Transverse colon (tissue), 3 donors: ENCODE results near the gene ATP23.

Experiments used
- POLR2A ChIP-seq: fragments of 450-650 bp; IDR thresholded peaks from one replicate; pipeline ENCODE4 v1.6.1; 2016; ENCODE audit warnings: antibody characterized with exemption, mild to moderate bottlenecking, moderate library complexity
- TF ChIP-seq, protein P1 (sequence below), 5 experiments: fragments of 200-600 bp in 3 of 5; fragments of 450-650 bp in 2 of 5; sonication (generic) in 3 of 5; IDR thresholded peaks; 1 replicate in 2 of 5; 2 replicates in 3 of 5; pipeline ENCODE4 v1.5.1; 2016 to 2017; ENCODE audit warnings: antibody characterized with exemption in 5 of 5, inconsistent platforms in 3 of 5, mild to moderate bottlenecking in 2 of 5, moderate library complexity in 1 of 5

DNA sequence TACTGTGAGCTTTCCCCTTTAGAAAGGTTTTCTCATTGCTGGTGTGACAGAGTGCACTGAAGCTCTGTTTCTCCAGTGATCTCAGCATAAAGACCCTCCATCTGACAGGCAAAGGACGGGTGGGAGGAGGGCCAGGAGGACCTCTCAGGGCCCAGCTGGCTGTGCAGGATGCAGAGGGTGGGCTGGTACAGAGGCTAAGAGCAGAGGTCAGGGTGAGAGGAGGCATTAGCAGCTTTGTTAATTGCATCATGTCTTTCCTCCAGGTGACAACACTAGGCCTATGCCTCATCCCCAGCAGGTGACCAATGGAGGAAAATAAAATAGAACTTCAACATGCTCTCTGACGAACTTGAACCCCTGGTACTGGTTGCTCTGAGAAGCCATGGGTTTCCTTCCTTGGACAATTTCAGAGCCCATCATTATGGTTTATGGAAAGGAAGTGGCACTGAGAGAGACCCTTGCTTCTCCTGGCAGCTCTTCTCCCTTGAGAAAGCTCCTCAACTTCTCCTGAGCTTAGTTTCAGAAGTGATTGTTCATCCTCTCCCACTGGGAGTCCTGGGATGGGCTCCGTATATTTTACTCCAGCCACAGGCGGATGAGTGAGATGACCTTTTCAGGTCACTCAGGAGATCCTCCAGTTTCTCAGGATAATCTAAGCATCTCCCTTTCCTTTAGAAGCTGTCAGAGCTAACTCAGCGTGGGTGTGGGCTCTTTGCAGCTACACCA, 45.8 kb upstream of the ATP23 start:
- TF ChIP-seq, protein P1, sequence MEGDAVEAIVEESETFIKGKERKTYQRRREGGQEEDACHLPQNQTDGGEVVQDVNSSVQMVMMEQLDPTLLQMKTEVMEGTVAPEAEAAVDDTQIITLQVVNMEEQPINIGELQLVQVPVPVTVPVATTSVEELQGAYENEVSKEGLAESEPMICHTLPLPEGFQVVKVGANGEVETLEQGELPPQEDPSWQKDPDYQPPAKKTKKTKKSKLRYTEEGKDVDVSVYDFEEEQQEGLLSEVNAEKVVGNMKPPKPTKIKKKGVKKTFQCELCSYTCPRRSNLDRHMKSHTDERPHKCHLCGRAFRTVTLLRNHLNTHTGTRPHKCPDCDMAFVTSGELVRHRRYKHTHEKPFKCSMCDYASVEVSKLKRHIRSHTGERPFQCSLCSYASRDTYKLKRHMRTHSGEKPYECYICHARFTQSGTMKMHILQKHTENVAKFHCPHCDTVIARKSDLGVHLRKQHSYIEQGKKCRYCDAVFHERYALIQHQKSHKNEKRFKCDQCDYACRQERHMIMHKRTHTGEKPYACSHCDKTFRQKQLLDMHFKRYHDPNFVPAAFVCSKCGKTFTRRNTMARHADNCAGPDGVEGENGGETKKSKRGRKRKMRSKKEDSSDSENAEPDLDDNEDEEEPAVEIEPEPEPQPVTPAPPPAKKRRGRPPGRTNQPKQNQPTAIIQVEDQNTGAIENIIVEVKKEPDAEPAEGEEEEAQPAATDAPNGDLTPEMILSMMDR (IDR thresholded peaks at IDR 0.05), result no peak
- no peak for TF ChIP-seq POLR2A
